Mucosa of stomach (tissue), 1 donor: ENCODE data around the gene MPRIP.

Experiments used
- H3K27me3 ChIP-seq: one replicate; pipeline ENCODE4 v1.7.0; 2013; ENCODE audit warnings: mild to moderate bottlenecking, low read length; ENCODE audit not compliant: control insufficient read depth, insufficient read depth
- H3K36me3 ChIP-seq: one replicate; pipeline ENCODE4 v1.7.0; 2013; ENCODE audit warnings: low read length; ENCODE audit not compliant: control insufficient read depth, insufficient read depth
- H3K4me1 ChIP-seq: one replicate; pipeline ENCODE4 v1.7.0; 2013; ENCODE audit warnings: mild to moderate bottlenecking, low read length; ENCODE audit not compliant: control insufficient read depth, insufficient read depth
- H3K4me3 ChIP-seq: one replicate; pipeline ENCODE4 v1.7.0; 2013; ENCODE audit warnings: low read length
- H3K9ac ChIP-seq: one replicate; pipeline ENCODE4 v1.7.0; 2013; ENCODE audit warnings: mild to moderate bottlenecking, low read length, moderate library complexity
- H3K9me3 ChIP-seq: one replicate; pipeline ENCODE4 v1.7.0; 2013; ENCODE audit warnings: mild to moderate bottlenecking, low read length, moderate library complexity; ENCODE audit not compliant: control insufficient read depth
- donor health status: Pancreatic carcinoma.

MPRIP gene

GRCh38 chr17:17091276-17091675 lies 49.0 kb downstream of the MPRIP start:
- H3K4me1 ChIP-seq: peaks cover 63% of the 10 kb centered on the region
- no peak overlapping the region for H3K9ac ChIP-seq
- H3K9me3 ChIP-seq: no peaks in the 10 kb centered on the region
- no peak overlapping the region for H3K4me3 ChIP-seq
- H3K27me3 ChIP-seq: no peaks in the 10 kb centered on the region
- H3K36me3 ChIP-seq: no peaks in the 10 kb centered on the region

- H3K36me3 ChIP-seq: no peaks in the 10 kb centered on the region
- H3K4me3 ChIP-seq: no peak overlapping the region
- H3K27me3 ChIP-seq: no peaks in the 10 kb centered on the region
- H3K4me1 ChIP-seq: peaks cover 69% of the 10 kb centered on the region
- no peak overlapping the region for H3K9ac ChIP-seq
- H3K9me3 ChIP-seq: no peaks in the 10 kb centered on the region
Measured at GRCh38 chr17:17091856-17092756, 49.8 kb downstream of the MPRIP start.

- Histone ChIP-seq H3K9me3 (no peaks in the 10 kb centered on the region), H3K4me3 (no peak overlapping the region), H3K9ac (no peak overlapping the region), H3K4me1 (peaks cover 68% of the 10 kb centered on the region), H3K36me3 (no peaks in the 10 kb centered on the region), H3K27me3 (no peaks in the 10 kb centered on the region)
Measured at GRCh38 chr17:17093764-17094163, 51.5 kb downstream of the MPRIP start.

GRCh38 chr17:17096438-17097178 lies 54.4 kb downstream of the MPRIP start:
- no peak overlapping the region for H3K9ac ChIP-seq
- H3K9me3 ChIP-seq: no peaks in the 10 kb centered on the region
- H3K27me3 ChIP-seq: no peaks in the 10 kb centered on the region
- H3K4me3 ChIP-seq: no peak overlapping the region
- H3K36me3 ChIP-seq: no peaks in the 10 kb centered on the region
- H3K4me1 ChIP-seq: peaks cover 47% of the 10 kb centered on the region

GRCh38 chr17:17097763-17098345 lies 55.6 kb downstream of the MPRIP start:
- Histone ChIP-seq H3K27me3 (no peaks in the 10 kb centered on the region), H3K9ac (no peak overlapping the region), H3K4me1 (peaks cover 47% of the 10 kb centered on the region), H3K4me3 (no peak overlapping the region), H3K9me3 (no peaks in the 10 kb centered on the region), H3K36me3 (no peaks in the 10 kb centered on the region)

- no peaks in the 10 kb centered on the region for H3K36me3 ChIP-seq
- H3K9me3 ChIP-seq: no peaks in the 10 kb centered on the region
- no peak overlapping the region for H3K4me3 ChIP-seq
- no peaks in the 10 kb centered on the region for H3K27me3 ChIP-seq
- H3K9ac ChIP-seq: no peak overlapping the region
- peaks cover 47% of the 10 kb centered on the region for H3K4me1 ChIP-seq
Measured at GRCh38 chr17:17098551-17099179, 56.4 kb downstream of the MPRIP start.

- Histone ChIP-seq H3K4me1 (peaks cover 30% of the 10 kb centered on the region), H3K9ac (no peak overlapping the region), H3K4me3 (no peak overlapping the region)
Measured at GRCh38 chr17:17102176-17102575, 59.9 kb downstream of the MPRIP start.

GRCh38 chr17:17103160-17103559 lies 60.9 kb downstream of the MPRIP start:
- Histone ChIP-seq H3K4me1 (peaks cover 32% of the 10 kb centered on the region), H3K4me3 (no peak overlapping the region), H3K9ac (no peak overlapping the region), H3K36me3 (no peaks in the 10 kb centered on the region), H3K27me3 (no peaks in the 10 kb centered on the region), H3K9me3 (no peaks in the 10 kb centered on the region)

More at GRCh38 chr17:17102176-17102575, 59.9 kb downstream of the MPRIP start:
- H3K9me3 ChIP-seq: no peaks in the 10 kb centered on the region
- H3K36me3 ChIP-seq: no peaks in the 10 kb centered on the region
- no peaks in the 10 kb centered on the region for H3K27me3 ChIP-seq

GRCh38 chr17:17104036-17104435 lies 61.8 kb downstream of the MPRIP start:
- no peak overlapping the region for H3K4me3 ChIP-seq
- H3K9me3 ChIP-seq: no peaks in the 10 kb centered on the region
- no peak overlapping the region for H3K9ac ChIP-seq
- no peaks in the 10 kb centered on the region for H3K36me3 ChIP-seq
- H3K27me3 ChIP-seq: no peaks in the 10 kb centered on the region
- peaks cover 32% of the 10 kb centered on the region for H3K4me1 ChIP-seq

- Histone ChIP-seq H3K4me3 (no peak overlapping the region), H3K36me3 (no peaks in the 10 kb centered on the region), H3K9ac (no peak overlapping the region), H3K9me3 (no peaks in the 10 kb centered on the region), H3K4me1 (peaks cover 34% of the 10 kb centered on the region), H3K27me3 (no peaks in the 10 kb centered on the region)
Measured at GRCh38 chr17:17104494-17104893, 62.2 kb downstream of the MPRIP start.

- no peaks in the 10 kb centered on the region for H3K27me3 ChIP-seq
- peaks cover 47% of the 10 kb centered on the region for H3K4me1 ChIP-seq
- H3K9me3 ChIP-seq: no peaks in the 10 kb centered on the region
- H3K9ac ChIP-seq: no peak overlapping the region
- H3K36me3 ChIP-seq: no peaks in the 10 kb centered on the region
- no peak overlapping the region for H3K4me3 ChIP-seq
Measured at GRCh38 chr17:17105976-17106375, 63.7 kb downstream of the MPRIP start.
